Activated CD8-positive, alpha-beta memory T cell treated with anti-CD3 and anti-CD28 coated beads for 36 hours (primary cell): ENCODE measurements around the gene PRKAG2. TPM values are rescaled to one million over a fixed set of nuclear protein-coding genes. Genes with fewer than 3 reads are reported as not detected.

Experiments
- CTCF ChIA-PET: fragments of 350-600 bp; sonication (Branson Sonifier 250); formaldehyde crosslinking; loops from one replicate; lab custom pipeline; 2021; ENCODE audit warnings: antibody characterized with exemption; lab: Charles Lee
- POLR2A ChIA-PET: fragments of 350-600 bp; sonication (Branson Sonifier 250); formaldehyde crosslinking; loops from one replicate; lab custom pipeline; 2021; ENCODE audit warnings: antibody characterized with exemption; lab: Charles Lee
- total RNA-seq, 2 experiments: library from RNA; stranded (reverse); gene quantifications; one replicate each; pipeline ENCODE4 v1.2.3, GENCODE V29; 2021

PRKAG2 gene
- total RNA-seq, 2 experiments from 2014 or later: 23.6 to 24.8 TPM

DNA sequence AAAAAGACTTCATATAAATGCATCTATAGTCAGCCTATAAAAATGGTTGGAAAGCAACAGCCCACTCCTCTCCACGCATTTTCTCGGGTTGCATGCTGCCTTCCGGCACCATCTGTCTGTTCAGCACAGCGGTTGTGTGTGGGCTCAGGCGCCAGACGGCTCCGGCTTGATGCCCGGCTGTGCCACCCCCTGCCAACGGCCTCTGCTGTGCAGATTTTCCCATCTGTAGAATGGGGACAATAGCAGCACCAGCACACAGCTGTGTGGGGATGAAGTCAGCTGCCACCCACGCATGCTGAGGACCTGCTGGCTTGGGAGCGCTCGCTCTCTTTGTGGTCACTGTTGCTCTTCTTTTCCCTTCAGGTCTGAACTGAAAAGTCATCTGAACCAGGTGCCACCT lies 19.5 kb downstream of the PRKAG2 start:
- CTCF ChIA-PET: no interaction called here
- POLR2A ChIA-PET: no interaction called here

DNA sequence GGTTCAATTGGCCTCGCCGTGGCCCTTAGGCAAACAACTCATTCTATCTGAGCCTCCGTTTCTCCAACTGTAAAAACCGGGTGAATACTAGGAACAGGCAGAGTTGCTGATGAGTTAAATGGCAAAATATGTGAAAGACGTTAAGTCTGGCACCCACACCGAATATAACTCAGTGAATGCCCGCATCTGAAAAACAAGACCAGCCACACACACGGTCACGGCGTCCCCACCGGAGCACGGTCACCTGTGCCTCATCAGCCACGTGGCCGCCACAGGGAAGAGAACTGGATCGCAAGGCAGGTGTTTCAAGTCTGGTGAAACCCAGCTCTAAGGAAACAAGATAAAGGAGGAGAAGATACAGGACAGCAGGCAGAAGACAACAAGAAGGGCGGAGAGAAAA lies 20.4 kb downstream of the PRKAG2 start:
- POLR2A ChIA-PET: no interaction called here
- CTCF ChIA-PET: no interaction called here

DNA sequence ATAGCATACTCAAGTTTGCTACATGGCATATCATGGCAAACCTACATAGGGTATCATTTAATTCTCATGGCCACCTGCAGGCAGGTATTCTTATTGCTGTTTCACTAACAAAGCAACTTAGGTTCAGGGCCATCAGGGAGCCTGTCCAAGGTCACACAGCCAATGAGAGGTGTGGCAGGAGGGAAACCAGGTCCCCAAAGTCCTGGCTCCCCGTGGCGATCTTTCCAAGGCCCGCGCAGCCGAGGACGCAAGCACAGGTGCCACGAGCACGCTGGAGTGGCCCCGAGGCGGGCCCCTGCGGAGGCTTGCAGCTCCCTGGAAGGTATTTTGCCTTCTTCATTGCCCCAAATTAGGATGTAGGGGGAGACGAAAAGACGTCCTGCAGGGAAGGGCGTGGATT lies 20.8 kb downstream of the PRKAG2 start:
- ChIA-PET CTCF (no interaction called here), POLR2A (no interaction called here)

DNA sequence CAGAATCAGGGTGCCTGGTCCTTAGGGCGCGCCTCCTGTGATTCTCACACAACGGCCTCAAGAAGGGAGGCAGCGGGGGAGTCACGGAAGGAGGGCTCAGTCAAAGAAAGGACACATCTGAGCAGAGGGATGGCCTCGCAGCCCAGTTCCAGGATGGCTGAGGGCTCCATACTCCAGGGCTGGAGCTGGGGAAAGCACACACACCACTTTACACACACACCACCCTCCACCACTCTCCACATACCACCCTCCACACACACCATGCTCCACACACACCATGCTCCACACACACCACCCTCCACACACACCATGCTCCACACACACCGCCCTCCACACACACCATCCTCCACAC lies 22.2 kb downstream of the PRKAG2 start:
- ChIA-PET POLR2A (no interaction called here), CTCF (no interaction called here)

DNA sequence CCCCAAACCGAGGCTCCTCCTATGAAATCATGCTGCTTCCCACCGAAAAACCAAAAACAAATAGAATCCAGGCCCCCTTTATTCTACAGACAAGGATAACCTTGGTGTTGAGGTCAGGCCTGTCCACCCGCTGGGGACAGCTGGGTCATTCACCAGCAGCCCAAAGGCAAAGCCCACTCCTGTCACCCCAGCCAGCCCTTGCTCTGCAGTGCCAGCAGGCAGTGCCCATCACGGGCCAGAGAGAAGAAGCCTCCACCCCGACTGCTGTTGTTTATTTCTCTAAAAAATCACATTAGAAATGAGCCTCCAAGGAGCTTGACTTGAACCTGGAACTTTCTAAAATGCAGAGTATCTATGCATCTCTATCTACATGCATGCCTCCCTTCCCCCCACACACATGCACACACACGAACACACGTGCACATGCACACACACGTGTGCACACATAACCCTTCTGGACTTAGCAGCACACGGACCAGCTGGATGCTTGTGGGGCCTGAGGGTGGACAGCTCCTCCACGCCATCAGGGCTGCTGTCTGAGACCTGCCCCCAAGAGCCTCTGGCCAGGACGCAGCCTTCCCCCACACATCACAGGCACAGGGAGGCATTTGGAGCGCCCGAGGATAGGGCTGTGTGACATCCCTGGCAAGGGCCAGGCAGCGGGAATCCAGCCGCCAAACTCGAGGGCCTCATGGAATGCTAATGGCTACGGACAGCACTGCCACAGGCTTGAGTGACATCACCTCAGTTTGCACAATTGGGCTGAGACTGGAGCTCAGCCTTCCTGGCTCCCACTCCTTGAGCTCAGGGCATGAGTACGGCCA lies 22.8 kb downstream of the PRKAG2 start:
- ChIA-PET POLR2A (no interaction called here), CTCF (no interaction called here)

DNA sequence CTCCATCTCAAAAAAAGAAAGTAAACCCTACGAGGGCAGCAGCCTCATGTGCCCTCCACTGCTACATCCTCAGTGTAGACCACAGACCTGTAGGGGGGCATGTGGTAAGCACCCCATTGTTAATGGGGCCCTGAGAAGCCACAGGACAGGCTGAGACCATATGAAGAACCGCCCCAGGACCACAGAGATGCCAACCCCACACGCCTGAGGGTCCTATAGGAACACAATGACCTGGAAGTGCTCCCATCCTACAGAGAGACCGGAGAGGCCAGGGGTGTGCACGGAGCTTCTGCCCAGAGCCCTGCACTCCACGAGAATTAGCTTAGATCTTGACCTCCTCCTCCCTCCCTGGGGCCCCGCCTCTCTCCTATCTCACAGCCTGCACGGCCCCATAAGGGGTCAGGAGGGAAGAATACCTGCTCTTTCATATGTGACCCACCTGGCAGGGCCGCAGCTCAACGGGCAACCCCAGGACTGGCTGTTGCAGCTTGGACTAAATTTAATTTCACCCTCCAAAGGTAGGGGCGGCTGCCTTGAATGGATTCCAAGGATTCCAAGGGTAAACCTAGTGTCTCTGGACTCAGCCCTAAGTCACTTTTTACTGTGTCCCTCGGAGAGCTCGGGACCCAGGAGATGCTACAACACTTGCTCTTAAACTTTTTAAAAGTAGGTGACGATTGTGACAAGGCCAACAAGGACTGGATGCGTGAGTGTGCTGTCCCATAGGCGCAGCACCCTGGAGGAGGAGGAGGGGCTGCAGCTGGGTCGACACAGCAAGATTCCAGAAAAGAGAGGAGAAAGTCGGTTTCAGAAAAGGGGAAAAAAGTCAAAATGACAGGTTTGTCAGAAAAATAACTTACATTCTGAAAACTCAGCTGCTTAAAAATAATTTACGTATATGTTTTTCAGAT lies 24.2 kb downstream of the PRKAG2 start:
- CTCF ChIA-PET: no interaction called here
- POLR2A ChIA-PET: no interaction called here

DNA sequence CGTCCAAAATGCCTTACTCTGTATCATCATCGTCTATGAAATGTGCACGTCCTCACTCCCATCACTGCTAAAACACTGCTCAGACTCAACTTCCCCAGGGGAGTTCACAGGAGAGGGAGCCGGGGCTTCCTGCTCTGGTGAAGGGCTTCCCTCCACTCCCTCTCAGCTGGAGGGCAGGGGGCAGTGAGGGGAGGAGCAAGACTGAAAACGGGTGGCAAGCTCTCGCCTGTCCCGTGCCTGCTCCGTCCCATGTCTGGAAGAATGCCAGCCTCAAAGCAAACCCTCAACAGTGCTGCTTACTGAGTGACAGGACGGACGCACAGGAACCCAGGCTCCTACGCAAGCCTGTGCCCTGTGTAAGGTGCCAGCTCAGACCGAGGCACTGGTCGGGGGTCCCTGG lies 25.1 kb downstream of the PRKAG2 start:
- POLR2A ChIA-PET: interaction anchor here (0.6 kb wide), 1 partner anchor 23 kb away, joined by 3 read pairs; no protein-coding TSS in a partner anchor
- CTCF ChIA-PET: interaction anchor here (1.4 kb wide), 1 partner anchor 69 kb away, joined by 4 read pairs; no protein-coding TSS in a partner anchor

DNA sequence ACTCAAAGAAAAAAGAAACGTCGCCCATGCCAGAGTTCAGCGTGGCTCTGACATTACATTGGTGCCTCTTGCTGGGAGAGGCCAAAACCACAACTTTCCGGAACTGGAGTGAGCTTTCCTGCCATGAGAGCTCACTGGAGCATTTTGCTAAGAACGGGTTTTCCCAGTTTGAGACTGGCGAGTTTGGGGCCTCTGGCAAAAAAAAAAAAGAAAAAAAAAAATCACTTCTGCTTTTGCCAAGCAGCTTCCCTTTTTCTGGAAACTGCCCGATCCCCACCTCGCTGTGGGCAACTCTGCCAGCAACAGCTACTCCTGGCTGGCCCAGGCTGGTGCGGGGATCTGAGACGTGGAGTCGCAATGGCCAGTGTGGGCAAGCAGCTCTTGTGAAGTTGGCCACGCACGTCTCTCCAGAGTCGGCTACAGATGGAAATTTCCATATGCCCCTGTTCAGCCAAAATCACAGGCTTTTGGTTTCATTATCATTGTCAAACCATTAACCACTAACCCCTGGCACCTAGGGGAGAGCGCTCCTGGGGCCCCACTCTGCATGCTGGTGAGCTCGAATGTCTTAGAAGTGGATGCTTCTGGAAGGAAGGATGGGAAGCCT lies 25.7 kb downstream of the PRKAG2 start:
- CTCF ChIA-PET: interaction anchor here (1.4 kb wide), 1 partner anchor 69 kb away, joined by 4 read pairs; no protein-coding TSS in a partner anchor
- POLR2A ChIA-PET: interaction anchor here (0.6 kb wide), 1 partner anchor 23 kb away, joined by 3 read pairs; no protein-coding TSS in a partner anchor

DNA sequence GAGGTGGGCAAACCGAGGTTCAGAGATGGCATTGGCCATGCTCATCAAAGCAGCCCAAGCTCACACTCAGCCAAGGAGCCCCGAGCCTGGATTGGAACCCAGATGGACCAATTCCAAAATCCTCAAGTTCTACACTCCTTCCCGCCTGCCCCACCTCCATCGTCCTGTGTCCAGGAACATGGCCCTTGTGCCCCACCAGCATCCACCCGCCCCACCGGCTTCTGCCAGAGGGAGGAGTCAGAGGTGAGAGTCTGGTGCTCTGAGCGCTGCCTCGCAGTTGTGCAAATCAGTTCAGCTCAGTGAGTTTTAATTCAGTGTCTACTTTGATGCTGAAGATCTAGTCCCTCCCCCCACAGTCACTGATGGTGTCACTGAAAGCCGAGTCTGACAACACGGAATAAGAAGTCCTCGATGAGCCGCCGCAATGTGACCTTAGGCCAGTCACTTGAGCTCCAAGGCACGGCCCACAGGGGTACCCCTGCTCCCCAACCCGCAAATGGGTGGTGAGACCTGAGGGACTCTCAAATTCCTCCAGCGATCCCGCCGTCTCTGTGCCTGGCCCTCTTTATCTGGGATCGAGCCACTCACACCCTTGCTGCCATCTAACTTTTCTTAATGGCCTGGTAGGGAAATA lies 26.3 kb downstream of the PRKAG2 start:
- CTCF ChIA-PET: interaction anchor here (1.4 kb wide), 1 partner anchor 68 kb away, joined by 4 read pairs; no protein-coding TSS in a partner anchor
- POLR2A ChIA-PET: no interaction called here

- ChIA-PET POLR2A (no interaction called here), CTCF (no interaction called here)
These were observed 27.0 kb downstream of the PRKAG2 start for GRCh38 chr7:151849879-151850260.

- ChIA-PET CTCF (interaction anchor here (1.5 kb wide), 1 partner anchor 67 kb away, joined by 4 read pairs; no protein-coding TSS in a partner anchor), POLR2A (no interaction called here)
These were observed 27.7 kb downstream of the PRKAG2 start for GRCh38 chr7:151849008-151849878.

DNA sequence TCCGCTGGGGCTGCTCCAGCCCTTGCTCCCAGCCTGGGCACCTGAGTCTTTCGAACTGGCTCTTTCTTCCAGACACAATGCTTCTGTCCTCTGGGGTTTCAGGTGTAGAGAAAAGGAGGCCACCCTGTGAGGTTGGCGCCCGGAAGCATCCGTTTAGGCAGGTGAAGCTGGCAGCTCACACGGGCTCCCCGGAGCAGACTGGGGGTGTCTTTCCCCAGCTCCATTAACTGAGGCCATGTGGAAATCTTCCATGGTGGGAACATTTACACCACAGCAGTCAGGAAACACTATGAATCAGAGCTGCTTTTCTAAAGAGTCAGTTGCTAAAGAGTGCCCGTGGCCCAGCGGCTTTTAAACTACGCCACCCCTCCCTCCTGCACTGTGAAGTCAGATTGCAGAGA lies 29.2 kb downstream of the PRKAG2 start:
- ChIA-PET POLR2A (no interaction called here), CTCF (interaction anchor here (1.5 kb wide), 1 partner anchor 65 kb away, joined by 4 read pairs; no protein-coding TSS in a partner anchor)

- ChIA-PET CTCF (no interaction called here), POLR2A (no interaction called here)
These were observed 29.8 kb downstream of the PRKAG2 start for GRCh38 chr7:151847136-151847535.

GRCh38 chr7:151845412-151846205 lies 31.3 kb downstream of the PRKAG2 start:
- CTCF ChIA-PET: interaction anchor here (1.0 kb wide), 1 partner anchor 62 kb away, joined by 3 read pairs; no protein-coding TSS in a partner anchor
- POLR2A ChIA-PET: no interaction called here

- ChIA-PET POLR2A (no interaction called here), CTCF (no interaction called here)
These were observed 32.1 kb downstream of the PRKAG2 start for GRCh38 chr7:151844825-151845200.

GRCh38 chr7:151844071-151844824 lies 32.7 kb downstream of the PRKAG2 start:
- ChIA-PET POLR2A (no interaction called here), CTCF (no interaction called here)

DNA sequence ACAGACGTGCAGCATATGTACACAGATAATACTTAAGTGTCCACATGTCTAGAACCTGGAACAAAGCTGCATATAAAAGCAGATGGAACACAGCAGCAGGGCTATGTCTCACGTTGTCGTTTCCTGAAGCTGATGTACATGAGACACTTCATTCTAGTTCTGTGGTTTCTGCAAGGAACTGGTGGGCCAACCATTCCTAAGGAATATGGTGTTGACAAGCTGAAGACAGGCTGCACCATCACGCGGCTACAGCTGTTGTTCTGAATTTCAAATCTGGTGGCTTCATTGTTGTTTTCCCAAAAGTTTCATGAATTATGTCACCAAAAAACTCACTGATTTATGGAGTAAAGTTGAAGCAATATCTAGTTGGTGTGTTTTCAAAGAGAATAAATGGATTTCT lies 33.7 kb downstream of the PRKAG2 start:
- CTCF ChIA-PET: no interaction called here

More for the DNA sequence above, 33.7 kb downstream of the PRKAG2 start:
- POLR2A ChIA-PET: no interaction called here
